ENCODE measurements around the gene ZNF32. TPM values are rescaled to one million over a fixed set of nuclear protein-coding genes. Genes with fewer than 3 reads are reported as not detected.

The ZNF32 gene
- total and polyA plus RNA-seq, 2 of the 8 experiments (the other 6 are each of a cell fraction or from before 2014, with no cell fraction given): 17.2 to 22.5 TPM

DNA sequence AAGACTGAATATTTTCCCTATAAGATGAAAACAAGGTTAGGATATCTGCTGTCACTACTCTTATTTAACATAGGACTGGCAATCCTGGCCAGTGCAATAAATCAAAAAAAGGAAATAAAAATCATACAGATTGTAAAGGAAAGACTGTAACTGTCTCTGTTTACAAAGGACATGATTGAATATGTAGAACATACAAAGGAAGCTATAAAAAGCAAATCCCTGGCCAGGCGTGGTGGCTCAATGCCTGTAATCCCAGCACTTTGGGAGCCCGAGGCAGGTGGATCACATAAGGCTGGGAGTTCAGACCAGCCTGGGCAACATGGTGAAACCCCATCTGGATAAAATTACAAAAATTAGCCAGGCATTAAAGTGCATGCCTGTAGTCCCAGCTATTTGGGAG, 26.6 kb downstream of the ZNF32 start (continued):
- TF ChIP-seq TAF1 (IDR thresholded peaks at IDR 0.05; ENCODE audit: low read depth, low read length) (no peak), ZNF274 (IDR thresholded peaks at IDR 0.05; ENCODE audit: borderline replicate concordance, extremely low read depth, low read length) (no peak), RAD21 (IDR thresholded peaks at IDR 0.05 in 1 of 2, conservative IDR thresholded peaks at IDR 0.05 in 1 of 2; ENCODE audit: low read depth in 2 of 2, low read length in 2 of 2) (no peak), SRF (IDR thresholded peaks at IDR 0.05; ENCODE audit: low read depth, low read length) (no peak)
